Vagina (tissue), 2 donors: ENCODE data around the gene ETV7. TPM values are rescaled to one million over a fixed set of nuclear protein-coding genes. Genes with fewer than 3 reads are reported as not detected.
"Not testable (repeated sequence)": the region's sequence is repeated elsewhere in the genome, so short reads cannot be mapped to it uniquely, and the experiment has no call there.

Experiments
- DNase-seq, 2 donors: peaks; one replicate each; pipeline ENCODE4 v3.0.0-alpha.2; 2017; ENCODE audit errors: extremely low spot score in 2 of 2
- H3K27ac ChIP-seq: fragments of 200-600 bp; sonication (generic); one replicate; pipeline ENCODE4 v1.5.1; 2019
- H3K27me3 ChIP-seq: fragments of 200-600 bp; sonication (generic); one replicate; pipeline ENCODE4 v1.5.1; 2019
- H3K36me3 ChIP-seq, 2 donors: fragments of 200-600 bp; sonication (generic); one replicate each; pipeline ENCODE4 v1.5.1; 2017 to 2019
- H3K4me1 ChIP-seq: fragments of 200-600 bp; sonication (generic); one replicate; pipeline ENCODE4 v1.5.1; 2019
- H3K4me3 ChIP-seq, 2 donors: fragments of 200-600 bp; sonication (generic); 1 replicate in 1 of 2; 2 replicates in 1 of 2; pipeline ENCODE4 v1.5.1; 2016 to 2019
- H3K9me3 ChIP-seq: fragments of 200-600 bp; sonication (generic); one replicate; pipeline ENCODE4 v1.5.1; 2019
- POLR2A ChIP-seq, 2 donors: fragments of 450-650 bp; IDR thresholded peaks; one replicate each; pipeline ENCODE4 v1.6.1; 2017; ENCODE audit warnings: antibody characterized with exemption in 2 of 2, mild to moderate bottlenecking in 2 of 2, moderate library complexity in 2 of 2
- POLR2AphosphoS5 ChIP-seq, 2 donors: sonication (generic); formaldehyde crosslinking; IDR thresholded peaks; one replicate each; pipeline ENCODE4 v1.9.0; 2017; ENCODE audit warnings: antibody characterized with exemption in 2 of 2, mild to moderate bottlenecking in 2 of 2, low read depth in 1 of 2; ENCODE audit not compliant: insufficient read depth in 1 of 2
- intact Hi-C: fragments of 100-400 bp; cut with DNase I; formaldehyde crosslinking; loops from one replicate; pipeline ENCODE4 v1.15.1; 2023
- total RNA-seq: library from RNA; depleted of rRNA; stranded (reverse); fragments of >200 nt; gene quantifications from one replicate; pipeline ENCODE4 v1.2.3, GENCODE V29; 2016
- TF ChIP-seq, protein P1 (sequence below), 3 experiments: fragments of 450-650 bp in 2 of 3; fragments of 200-600 bp in 1 of 3; sonication (generic) in 1 of 3; IDR thresholded peaks; one replicate each; pipeline ENCODE4 v1.5.1; 2017 to 2019; ENCODE audit warnings: antibody characterized with exemption in 3 of 3, mild to moderate bottlenecking in 2 of 3, moderate library complexity in 2 of 3

The ETV7 gene
- total RNA-seq, 1 donor from 2014 or later, result 2.2 TPM

GRCh38 chr6:36418558-36418957 is 31.1 kb upstream of the ETV7 start:
- H3K9me3 ChIP-seq, result no peaks in the 10 kb centered on the region
- no peak overlapping the region for H3K27ac ChIP-seq
- no peaks in the 10 kb centered on the region for H3K36me3 ChIP-seq
- no peaks in the 10 kb centered on the region for H3K27me3 ChIP-seq
- H3K4me1 ChIP-seq, result peaks cover 5% of the 10 kb centered on the region
- no peak for DNase-seq
- intact Hi-C loops, result no loop called here
- TF ChIP-seq POLR2AphosphoS5 (IDR thresholded peaks at IDR 0.05; ENCODE audit: insufficient read depth in 1 of 2, low read depth in 1 of 2), result no peak
- TF ChIP-seq, protein P1, sequence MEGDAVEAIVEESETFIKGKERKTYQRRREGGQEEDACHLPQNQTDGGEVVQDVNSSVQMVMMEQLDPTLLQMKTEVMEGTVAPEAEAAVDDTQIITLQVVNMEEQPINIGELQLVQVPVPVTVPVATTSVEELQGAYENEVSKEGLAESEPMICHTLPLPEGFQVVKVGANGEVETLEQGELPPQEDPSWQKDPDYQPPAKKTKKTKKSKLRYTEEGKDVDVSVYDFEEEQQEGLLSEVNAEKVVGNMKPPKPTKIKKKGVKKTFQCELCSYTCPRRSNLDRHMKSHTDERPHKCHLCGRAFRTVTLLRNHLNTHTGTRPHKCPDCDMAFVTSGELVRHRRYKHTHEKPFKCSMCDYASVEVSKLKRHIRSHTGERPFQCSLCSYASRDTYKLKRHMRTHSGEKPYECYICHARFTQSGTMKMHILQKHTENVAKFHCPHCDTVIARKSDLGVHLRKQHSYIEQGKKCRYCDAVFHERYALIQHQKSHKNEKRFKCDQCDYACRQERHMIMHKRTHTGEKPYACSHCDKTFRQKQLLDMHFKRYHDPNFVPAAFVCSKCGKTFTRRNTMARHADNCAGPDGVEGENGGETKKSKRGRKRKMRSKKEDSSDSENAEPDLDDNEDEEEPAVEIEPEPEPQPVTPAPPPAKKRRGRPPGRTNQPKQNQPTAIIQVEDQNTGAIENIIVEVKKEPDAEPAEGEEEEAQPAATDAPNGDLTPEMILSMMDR (IDR thresholded peaks at IDR 0.05), result no peak
- no peak for TF ChIP-seq POLR2A (IDR thresholded peaks at IDR 0.05)
- no peak overlapping the region for H3K4me3 ChIP-seq

- Histone ChIP-seq H3K27ac (no peak overlapping the region), H3K4me3 (no peak overlapping the region), H3K9me3 (no peaks in the 10 kb centered on the region), H3K4me1 (no peaks in the 10 kb centered on the region), H3K27me3 (no peaks in the 10 kb centered on the region), H3K36me3 (no peaks in the 10 kb centered on the region)
- TF ChIP-seq POLR2AphosphoS5 (IDR thresholded peaks at IDR 0.05; ENCODE audit: insufficient read depth in 1 of 2, low read depth in 1 of 2) (no peak), POLR2A (IDR thresholded peaks at IDR 0.05) (no peak)
- TF ChIP-seq, protein P1 (IDR thresholded peaks at IDR 0.05), result no peak
- DNase-seq, result no peak
- intact Hi-C loops, result no loop called here
Observed at GRCh38 chr6:36414481-36414880, 27.0 kb upstream of the ETV7 start.

- Histone ChIP-seq H3K4me3 (no peak overlapping the region), H3K36me3 (no peaks in the 10 kb centered on the region), H3K27me3 (no peaks in the 10 kb centered on the region), H3K9me3 (no peaks in the 10 kb centered on the region), H3K4me1 (no peaks in the 10 kb centered on the region), H3K27ac (no peak overlapping the region)
- no peak for TF ChIP-seq POLR2A (IDR thresholded peaks at IDR 0.05)
- TF ChIP-seq, protein P1 (IDR thresholded peaks at IDR 0.05), result no peak
- TF ChIP-seq POLR2AphosphoS5 (IDR thresholded peaks at IDR 0.05; ENCODE audit: insufficient read depth in 1 of 2, low read depth in 1 of 2), result no peak
- no peak for DNase-seq
- intact Hi-C loops, result no loop called here
Observed at GRCh38 chr6:36413489-36414480, 26.3 kb upstream of the ETV7 start.

DNA sequence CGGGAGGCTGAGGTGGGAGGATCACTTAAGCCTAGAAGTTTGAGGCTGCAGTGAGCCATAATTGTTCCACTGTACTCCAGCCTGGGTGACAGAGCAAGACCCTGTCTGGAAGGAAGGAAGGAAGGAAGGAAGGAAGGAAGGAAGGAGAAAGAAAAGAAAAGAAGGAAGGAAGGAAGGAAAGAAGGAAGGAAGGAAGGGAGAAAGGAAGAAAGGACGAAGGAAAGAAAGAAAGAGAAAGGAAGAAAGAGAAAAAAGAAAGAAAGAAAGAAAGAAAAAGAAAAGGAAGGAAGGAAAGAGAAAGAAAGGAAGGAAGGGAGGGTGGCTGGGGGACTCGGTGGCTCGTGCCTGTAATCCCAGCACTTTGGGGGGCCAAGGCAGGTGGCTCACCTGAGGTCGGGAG is 22.2 kb upstream of the ETV7 start:
- H3K4me1 ChIP-seq, H3K27ac ChIP-seq, H3K4me3 ChIP-seq, H3K36me3 ChIP-seq, H3K27me3 ChIP-seq, intact Hi-C loops, H3K9me3 ChIP-seq, DNase-seq: not testable (repeated sequence)

DNA sequence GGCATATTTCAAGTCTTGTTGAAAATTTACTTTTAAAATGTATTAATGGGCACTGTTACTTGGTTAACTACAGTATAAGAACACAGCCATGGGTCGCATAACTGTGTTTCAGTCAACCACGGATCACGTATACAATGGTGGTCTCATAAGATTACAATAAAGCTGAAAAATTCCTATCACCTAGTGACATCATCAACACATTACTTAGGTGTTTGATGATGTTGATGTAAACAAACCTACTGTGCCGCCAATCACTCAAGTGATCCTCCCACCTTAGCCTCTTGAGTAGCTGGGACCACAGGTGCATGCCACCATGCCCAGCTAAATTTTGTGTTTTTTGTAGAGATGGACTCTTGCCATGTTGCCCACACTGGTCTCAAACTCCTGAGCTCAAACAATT is 16.7 kb upstream of the ETV7 start:
- Histone ChIP-seq H3K4me1 (no peaks in the 10 kb centered on the region), H3K27ac (no peak overlapping the region), H3K9me3 (no peaks in the 10 kb centered on the region), H3K36me3 (no peaks in the 10 kb centered on the region), H3K4me3 (no peak overlapping the region), H3K27me3 (no peaks in the 10 kb centered on the region)
- intact Hi-C loops, result no loop called here
- DNase-seq, result no peak
- TF ChIP-seq POLR2AphosphoS5 (IDR thresholded peaks at IDR 0.05; ENCODE audit: insufficient read depth in 1 of 2, low read depth in 1 of 2), result no peak
- TF ChIP-seq, protein P1 (IDR thresholded peaks at IDR 0.05), result no peak
- TF ChIP-seq POLR2A (IDR thresholded peaks at IDR 0.05), result no peak
